Osteocyte (in vitro differentiated cells): ENCODE data around the gene PAQR8. TPM values are rescaled to one million over a fixed set of nuclear protein-coding genes. Genes with fewer than 3 reads are reported as not detected.
"Not testable (repeated sequence)": the region's sequence is repeated elsewhere in the genome, so short reads cannot be mapped to it uniquely, and the experiment has no call there.

Experiments
- DNase-seq: peaks from one replicate; pipeline ENCODE4 v3.0.0; 2021; ENCODE audit warnings: mixed read lengths; ENCODE audit not compliant: unreplicated experiment; ENCODE audit errors: extremely low spot score
- H3K27ac Mint-ChIP-seq: one replicate; pipeline ENCODE4 v1.8.0; 2021; ENCODE audit warnings: mild to moderate bottlenecking, mixed read lengths; ENCODE audit not compliant: unreplicated experiment
- H3K27me3 Mint-ChIP-seq: one replicate; pipeline ENCODE4 v1.8.0; 2021; ENCODE audit warnings: mixed read lengths; ENCODE audit not compliant: unreplicated experiment
- H3K36me3 Mint-ChIP-seq: one replicate; pipeline ENCODE4 v1.8.0; 2021; ENCODE audit warnings: mixed read lengths; ENCODE audit not compliant: unreplicated experiment
- H3K4me1 Mint-ChIP-seq: one replicate; pipeline ENCODE4 v1.8.0; 2021; ENCODE audit warnings: mixed read lengths; ENCODE audit not compliant: unreplicated experiment
- H3K4me3 Mint-ChIP-seq: one replicate; pipeline ENCODE4 v1.8.0; 2021; ENCODE audit warnings: mild to moderate bottlenecking, moderate library complexity, mixed read lengths; ENCODE audit not compliant: unreplicated experiment
- H3K9me3 Mint-ChIP-seq: one replicate; pipeline ENCODE4 v1.8.0; 2021; ENCODE audit warnings: mixed read lengths; ENCODE audit not compliant: unreplicated experiment
- total RNA-seq: library from RNA; stranded (reverse); gene quantifications from 2 replicates; pipeline ENCODE4 v1.2.1, GENCODE V29; 2021
- TF ChIP-seq, protein P1 (sequence below): fragments of 200-600 bp; sonication (generic); IDR thresholded peaks from 2 replicates; pipeline ENCODE4 v1.5.0; 2021; ENCODE audit warnings: antibody characterized with exemption, mild to moderate bottlenecking, moderate library complexity

PAQR8 gene
- total RNA-seq, 1 donor from 2014 or later: 13.4 TPM

DNA sequence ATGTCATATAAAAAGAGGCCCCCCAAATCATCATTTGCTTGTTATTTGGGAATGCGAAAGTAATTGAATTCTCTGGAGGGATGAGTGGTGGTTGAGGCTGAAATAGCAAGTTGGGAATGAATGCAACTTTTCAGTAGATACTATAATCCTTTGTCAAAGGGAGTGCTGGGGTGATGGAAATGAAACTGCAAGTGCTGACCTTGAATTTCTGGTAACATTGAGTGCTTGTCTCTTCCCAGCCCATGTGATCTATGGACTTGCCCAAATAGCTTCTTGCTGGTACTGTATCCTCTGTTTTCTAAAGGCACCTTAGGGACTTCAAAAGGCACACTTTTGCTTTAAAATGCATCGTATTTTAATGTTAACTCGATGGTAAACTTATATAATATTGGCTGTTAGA, 14.8 kb downstream of the PAQR8 start:
- peaks cover 9% of the 10 kb centered on the region for H3K4me1 Mint-ChIP-seq
- no peak for DNase-seq
- TF ChIP-seq, protein P1, sequence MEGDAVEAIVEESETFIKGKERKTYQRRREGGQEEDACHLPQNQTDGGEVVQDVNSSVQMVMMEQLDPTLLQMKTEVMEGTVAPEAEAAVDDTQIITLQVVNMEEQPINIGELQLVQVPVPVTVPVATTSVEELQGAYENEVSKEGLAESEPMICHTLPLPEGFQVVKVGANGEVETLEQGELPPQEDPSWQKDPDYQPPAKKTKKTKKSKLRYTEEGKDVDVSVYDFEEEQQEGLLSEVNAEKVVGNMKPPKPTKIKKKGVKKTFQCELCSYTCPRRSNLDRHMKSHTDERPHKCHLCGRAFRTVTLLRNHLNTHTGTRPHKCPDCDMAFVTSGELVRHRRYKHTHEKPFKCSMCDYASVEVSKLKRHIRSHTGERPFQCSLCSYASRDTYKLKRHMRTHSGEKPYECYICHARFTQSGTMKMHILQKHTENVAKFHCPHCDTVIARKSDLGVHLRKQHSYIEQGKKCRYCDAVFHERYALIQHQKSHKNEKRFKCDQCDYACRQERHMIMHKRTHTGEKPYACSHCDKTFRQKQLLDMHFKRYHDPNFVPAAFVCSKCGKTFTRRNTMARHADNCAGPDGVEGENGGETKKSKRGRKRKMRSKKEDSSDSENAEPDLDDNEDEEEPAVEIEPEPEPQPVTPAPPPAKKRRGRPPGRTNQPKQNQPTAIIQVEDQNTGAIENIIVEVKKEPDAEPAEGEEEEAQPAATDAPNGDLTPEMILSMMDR: no peak
- H3K9me3 Mint-ChIP-seq: no peaks in the 10 kb centered on the region
- no peaks in the 10 kb centered on the region for H3K27me3 Mint-ChIP-seq
- no peak overlapping the region for H3K27ac Mint-ChIP-seq
- no peak overlapping the region for H3K4me3 Mint-ChIP-seq
- peaks cover 15% of the 10 kb centered on the region for H3K36me3 Mint-ChIP-seq

DNA sequence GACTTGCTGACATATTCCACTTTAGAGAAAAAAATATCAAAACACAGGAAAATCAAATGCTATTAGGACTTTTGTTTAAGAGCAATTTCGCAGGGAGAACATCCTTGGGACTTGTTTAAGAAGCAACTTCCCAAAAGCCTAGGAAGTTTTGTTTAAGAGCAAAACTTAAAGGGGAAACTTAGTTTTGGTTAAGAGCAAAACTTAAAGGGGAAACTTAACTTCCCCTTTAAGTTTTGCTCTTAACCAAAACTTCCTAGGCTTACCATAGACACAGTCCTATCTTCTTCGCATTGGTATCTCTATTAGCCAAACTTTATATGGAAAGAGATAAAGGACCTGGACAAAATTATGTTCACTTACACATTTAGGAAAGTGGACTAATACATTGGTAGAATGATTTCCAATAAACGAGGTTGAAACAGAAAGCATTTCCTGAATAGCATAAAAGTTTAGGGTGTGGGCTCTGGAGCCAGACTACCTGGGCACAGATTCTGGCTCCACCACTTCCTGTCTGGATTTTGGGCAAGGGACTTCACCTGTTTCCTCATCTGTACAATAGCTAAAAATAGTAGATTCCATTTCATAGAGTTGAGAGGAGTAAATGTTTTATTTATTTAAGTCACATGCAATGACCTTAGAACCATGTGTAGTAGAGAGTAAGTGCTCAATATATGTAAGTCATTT, 15.7 kb downstream of the PAQR8 start:
- Mint-ChIP-seq H3K4me3 (no peak overlapping the region), H3K9me3 (no peaks in the 10 kb centered on the region), H3K27me3 (no peaks in the 10 kb centered on the region), H3K4me1 (peaks cover 2% of the 10 kb centered on the region), H3K27ac (no peak overlapping the region), H3K36me3 (peaks cover 18% of the 10 kb centered on the region)
- TF ChIP-seq, protein P1: no peak
- no peak for DNase-seq

DNA sequence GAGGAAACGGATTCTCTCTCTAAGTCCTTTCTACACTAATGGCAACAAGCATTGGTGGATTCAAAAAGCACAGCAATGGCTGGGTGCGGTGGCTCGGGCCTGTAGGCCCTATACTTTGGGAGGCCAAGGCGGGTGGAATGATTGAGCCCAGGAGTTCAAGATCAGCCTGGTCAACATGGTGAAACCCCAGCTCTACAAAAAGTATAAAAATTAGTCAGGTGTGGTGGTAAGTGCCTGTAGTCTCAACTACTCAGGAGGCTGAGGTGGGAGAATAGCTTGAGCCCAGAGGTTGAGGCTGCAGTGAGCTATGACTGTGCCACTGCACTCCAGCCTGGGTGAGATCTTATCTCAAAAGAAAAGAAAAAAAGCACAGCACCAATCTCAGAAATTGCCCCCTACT, 19.3 kb downstream of the PAQR8 start:
- Mint-ChIP-seq H3K27me3 (no peaks in the 10 kb centered on the region), H3K4me1 (no peaks in the 10 kb centered on the region), H3K27ac (no peak overlapping the region), H3K4me3 (no peak overlapping the region), H3K9me3 (no peaks in the 10 kb centered on the region), H3K36me3 (peaks cover 11% of the 10 kb centered on the region)
- TF ChIP-seq, protein P1: no peak
- no peak for DNase-seq

DNA sequence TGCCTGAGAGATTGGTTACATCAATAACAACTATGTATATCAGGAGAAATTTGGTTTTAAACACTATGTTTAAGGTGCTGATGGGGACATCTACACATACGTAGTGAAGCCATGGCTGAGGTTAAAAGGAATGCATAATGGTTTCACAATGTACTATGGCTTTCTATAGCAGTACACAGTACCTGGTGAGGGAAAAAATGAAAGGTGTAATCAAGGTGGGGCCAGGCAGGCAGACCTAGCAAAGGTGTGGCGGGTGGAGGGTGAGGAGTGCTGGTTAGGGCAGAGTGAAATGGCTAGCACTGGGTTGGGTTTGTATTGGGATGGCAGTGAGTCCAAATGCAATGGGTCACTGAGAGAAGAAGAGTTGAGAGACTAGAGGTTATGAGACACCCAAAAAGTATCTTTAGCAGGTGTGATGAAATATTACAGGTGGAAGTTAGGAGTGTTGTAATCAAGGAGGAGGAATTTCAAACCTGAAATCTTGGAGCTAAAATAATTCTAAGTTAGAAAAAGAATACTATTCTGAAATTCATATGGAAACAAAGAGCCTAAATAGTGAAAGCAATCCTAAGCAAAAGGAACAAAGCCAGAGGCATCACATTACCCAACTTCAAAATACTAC, 22.3 kb downstream of the PAQR8 start:
- no peaks in the 10 kb centered on the region for H3K4me1 Mint-ChIP-seq
- H3K27me3 Mint-ChIP-seq: no peaks in the 10 kb centered on the region
- H3K36me3 Mint-ChIP-seq: peaks cover 13% of the 10 kb centered on the region
- TF ChIP-seq, protein P1: no peak
- DNase-seq: no peak
- H3K27ac Mint-ChIP-seq: no peak overlapping the region
- H3K4me3 Mint-ChIP-seq: no peak overlapping the region
- peaks cover 3% of the 10 kb centered on the region for H3K9me3 Mint-ChIP-seq

DNA sequence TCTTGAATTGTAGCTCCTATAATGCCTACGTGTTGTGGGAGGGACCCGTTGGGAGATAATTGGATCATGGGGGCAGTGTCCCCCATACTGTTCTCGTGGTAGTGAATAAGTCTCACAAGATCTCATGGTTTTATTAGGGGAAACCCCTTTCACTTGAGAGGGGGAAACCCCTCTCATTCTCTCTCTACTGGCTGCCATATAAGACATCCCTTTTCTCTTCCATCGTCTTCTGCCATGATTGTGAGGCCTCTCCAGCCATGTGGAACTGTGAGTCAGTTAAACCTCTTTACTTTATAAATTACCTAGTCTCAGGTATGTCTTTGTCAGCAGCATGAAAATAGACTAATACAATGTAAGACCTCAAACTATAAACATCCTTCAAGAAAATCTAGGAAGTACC, 23.1 kb downstream of the PAQR8 start:
- no peak for DNase-seq
- Mint-ChIP-seq H3K9me3 (peaks cover 3% of the 10 kb centered on the region), H3K36me3 (peaks cover 10% of the 10 kb centered on the region), H3K27me3 (no peaks in the 10 kb centered on the region), H3K4me3 (no peak overlapping the region), H3K27ac (no peak overlapping the region), H3K4me1 (peaks cover 5% of the 10 kb centered on the region)
- TF ChIP-seq, protein P1: no peak

DNA sequence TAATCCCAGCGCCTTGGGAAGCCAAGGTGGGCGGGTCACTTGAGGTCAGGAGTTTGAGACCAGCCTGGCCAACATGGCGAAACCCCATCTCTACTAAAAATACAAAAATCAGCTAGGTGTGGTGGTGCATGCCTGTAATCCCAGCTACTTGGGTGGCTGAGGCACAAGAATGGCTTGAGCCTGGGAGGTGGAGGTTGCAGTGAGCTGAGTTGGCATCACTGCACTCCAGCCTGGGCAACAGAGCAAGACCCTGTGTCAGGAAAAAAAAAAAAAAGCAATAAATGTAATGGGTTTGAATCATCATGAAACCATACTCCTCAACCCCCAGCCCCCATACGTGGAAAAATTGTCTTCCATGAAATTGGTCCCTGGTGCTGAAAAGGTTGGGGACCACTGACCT, 26.2 kb downstream of the PAQR8 start:
- H3K27ac Mint-ChIP-seq, H3K36me3 Mint-ChIP-seq: not testable (repeated sequence)
- peaks cover 15% of the 10 kb centered on the region for H3K4me1 Mint-ChIP-seq

More for the DNA sequence above, 26.2 kb downstream of the PAQR8 start:
- H3K9me3 Mint-ChIP-seq, DNase-seq, H3K27me3 Mint-ChIP-seq, H3K4me3 Mint-ChIP-seq: not testable (repeated sequence)
